Measurements from ENCODE around the gene GTPBP3.
A peak's percentile ranks its signal among the peaks of the same experiment; 100 is the strongest.
"Not testable (repeated sequence)": the region's sequence is repeated elsewhere in the genome, so short reads cannot be mapped to it uniquely, and the experiment has no call there.

Gene GTPBP3, protein sequence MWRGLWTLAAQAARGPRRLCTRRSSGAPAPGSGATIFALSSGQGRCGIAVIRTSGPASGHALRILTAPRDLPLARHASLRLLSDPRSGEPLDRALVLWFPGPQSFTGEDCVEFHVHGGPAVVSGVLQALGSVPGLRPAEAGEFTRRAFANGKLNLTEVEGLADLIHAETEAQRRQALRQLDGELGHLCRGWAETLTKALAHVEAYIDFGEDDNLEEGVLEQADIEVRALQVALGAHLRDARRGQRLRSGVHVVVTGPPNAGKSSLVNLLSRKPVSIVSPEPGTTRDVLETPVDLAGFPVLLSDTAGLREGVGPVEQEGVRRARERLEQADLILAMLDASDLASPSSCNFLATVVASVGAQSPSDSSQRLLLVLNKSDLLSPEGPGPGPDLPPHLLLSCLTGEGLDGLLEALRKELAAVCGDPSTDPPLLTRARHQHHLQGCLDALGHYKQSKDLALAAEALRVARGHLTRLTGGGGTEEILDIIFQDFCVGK

DNA sequence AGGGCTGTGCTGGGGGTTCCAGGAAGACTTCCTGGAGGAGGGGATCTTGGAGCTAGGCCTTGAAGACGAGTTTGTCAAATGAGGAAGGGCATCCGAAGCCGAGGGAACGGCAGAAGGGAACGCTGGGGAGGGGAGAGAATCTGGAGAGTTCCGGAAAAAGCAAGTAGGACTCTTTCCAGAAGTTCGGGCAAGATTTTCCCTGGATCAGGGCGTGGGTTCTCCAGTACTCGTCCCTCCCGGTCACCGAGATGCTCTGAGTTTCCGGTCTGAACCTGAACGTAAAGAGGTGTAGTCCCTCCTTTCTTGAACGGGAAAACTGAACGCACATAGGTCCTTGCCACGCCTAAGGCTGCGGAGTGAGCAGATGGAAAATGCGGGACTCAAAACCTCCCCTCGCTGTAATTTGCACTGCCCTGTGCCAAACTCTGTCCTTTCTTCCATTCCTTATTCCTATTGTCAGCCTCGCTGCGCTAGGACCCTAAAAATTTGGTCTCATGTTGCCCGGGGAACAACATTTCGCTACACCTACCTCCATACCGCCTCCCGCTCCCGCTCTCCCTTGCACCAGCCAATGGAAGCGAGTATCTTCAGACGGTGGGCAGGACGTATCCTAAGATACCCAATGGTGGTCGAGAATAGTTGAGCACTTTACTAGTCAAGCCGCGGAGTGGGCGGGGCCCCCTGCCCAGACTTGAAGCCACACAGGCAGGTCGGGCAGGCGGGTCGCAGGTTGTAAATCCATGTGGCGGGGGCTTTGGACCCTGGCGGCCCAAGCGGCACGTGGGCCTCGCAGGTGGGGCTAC lies at the start of gene GTPBP3:
Gene GTPBP3 (plus strand): TSS at position 682 of the 803 bp plus-strand sequence. CDS start 59 bp downstream, at position 741.
- DNase-seq = peak; percentile 93

DNA sequence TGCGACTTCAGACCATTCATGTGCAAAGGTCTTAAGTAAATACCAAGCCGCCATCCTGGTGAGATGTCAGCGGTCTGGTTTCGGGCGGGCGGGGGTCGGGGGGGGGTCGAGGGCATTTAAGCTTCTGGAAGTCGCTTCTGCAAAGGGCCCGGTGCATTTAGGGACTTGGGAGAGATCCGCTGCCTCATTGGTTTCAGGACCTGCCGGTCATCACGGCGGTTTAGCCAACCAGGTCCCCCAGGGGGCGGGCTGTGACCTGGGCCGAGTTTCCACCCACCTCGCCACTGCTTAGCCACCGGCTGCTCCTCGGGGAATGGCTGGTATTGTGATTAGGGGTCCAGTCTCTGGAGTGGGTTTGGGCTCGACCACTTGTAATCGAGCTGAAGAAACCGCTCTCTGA lies 47.9 kb upstream of the GTPBP3 start:
- DNase-seq = no peak

DNA sequence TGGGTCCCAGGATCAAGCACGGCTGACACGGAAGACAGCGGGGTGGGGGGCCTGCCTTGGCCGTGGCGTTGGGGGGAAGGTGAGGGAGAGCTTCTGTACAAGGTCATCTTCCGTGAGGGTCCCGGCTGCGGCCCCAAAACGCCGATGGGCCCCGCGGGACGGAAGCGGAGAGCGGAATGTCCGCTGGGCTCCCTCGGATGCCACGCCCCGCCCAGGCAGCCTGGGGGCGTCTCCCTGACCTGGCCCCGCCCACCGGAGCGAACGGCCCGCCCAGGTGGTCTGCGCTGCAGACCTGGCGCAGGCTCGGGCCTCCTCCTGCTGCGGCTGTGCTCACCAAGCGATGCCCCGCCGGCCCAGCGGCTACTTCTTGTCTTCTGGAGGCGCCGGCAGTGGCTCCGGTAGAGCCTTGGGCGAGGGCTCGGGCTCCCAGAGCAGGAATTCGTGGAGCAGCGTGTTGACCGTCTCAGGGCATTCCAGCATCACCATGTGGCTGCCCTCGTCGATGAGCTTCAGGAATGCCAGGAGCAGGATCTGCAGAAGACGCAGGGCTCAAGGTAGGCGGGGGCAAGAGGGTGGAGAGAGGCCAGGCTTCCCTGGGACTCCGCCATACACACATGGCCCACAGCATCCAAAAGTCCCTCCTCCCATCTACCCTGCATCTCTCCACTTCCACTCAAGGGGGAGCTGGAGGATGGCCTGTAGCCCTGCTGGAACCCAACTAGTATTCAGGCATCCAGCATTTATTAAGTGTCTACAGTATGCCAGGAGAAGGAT lies 44.9 kb upstream of the GTPBP3 start:
- peak; percentile 68 for DNase-seq

DNA sequence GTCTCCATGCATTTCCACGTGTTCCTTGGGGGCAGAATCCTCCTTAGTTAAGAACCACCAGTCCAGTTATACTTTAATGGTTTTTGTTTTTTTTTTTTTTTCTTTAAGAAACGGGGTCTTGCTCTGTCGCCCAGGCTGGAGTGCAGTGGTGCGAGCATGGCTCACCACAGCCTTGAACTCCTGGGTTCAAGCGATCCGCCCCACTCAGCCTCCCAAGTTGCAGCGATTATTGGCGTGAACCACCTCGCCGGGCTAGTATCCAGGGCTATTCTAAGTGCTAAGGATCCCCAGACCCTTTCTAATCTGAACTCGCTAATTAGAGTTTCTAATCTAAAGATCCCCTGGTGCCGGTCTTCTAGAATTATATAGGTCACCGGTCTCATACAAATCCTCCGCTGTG lies 43.7 kb upstream of the GTPBP3 start:
- DNase-seq = no peak

DNA sequence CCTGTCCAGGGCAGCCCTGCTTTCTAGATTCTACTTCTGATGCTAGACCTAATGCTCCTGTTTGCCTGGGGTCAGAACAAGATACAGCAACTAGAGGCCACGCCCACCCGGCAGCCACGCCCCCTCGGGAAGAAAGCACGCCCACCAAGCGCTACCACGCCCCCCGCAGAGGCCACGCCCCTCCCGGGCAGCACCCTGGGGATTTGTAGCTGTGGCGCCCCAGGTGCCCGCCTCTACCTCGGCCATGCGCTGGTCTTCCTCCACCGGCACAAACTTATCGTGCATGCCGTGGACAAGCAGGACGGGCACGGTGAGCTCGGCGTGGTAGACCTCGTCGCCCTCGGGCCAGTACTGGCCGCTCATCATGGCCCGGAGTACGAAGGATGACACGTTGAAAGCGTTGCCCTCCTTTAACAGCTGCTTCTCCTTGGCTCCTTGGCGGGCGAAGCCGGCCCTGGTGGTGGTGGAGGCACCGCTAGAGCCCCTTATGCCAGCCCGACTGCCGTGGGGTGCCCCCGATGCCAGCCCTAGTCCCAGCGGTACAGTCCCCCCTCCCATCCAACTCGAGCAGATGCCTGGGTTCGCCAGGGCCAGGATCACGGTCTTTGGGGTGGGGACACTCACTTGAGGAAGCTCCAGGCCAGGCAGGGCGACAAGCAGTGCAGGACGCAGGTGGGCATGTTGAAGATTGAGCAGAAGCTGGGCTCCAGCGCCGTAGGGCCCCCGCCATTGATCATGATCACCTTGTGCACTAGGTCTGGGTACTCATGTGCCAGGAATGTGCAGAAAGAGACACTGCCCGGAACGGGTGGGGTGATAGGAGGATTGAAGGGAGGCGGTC lies 43.1 kb upstream of the GTPBP3 start:
- DNase-seq = peak; percentile 21

DNA sequence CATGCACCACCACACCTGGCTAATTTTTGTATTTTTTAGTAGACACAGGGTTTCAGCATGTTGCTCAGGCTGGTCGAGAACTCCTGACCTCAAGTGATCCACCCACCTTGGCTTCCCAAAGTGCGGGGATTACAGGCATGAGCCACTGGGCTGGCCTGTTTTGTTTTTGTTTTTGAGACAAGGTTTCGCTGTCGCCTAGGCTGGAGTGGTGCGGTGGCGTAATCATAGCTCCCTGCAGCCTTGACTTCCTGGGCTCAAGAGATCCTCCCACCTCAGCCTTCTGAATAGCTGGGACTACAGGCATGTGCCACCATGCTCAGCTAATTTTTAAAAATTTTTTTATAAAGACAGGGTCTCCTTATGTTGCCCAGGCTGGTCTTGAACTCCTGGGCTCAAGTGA lies 41.8 kb upstream of the GTPBP3 start:
- not testable (repeated sequence) for DNase-seq

DNA sequence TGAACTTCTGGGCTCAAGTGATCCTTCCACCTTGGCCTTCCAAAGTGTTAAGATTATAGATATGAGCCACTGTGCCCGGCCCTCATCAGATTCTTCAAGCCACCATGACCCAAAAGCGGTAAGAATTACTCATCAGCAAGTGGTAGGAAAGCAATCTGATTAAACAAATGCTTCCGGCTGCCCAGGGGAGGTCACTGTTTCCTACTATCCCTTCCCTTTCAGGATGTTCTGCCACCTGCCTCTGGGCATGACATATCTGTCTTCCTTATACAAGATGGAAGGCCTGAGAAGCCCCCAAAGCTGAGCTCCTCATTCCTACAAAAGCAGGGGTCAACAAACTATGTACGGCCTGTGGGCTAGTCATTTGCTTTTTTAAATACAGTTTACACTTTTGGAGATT lies 41.1 kb upstream of the GTPBP3 start:
- no peak for DNase-seq

DNA sequence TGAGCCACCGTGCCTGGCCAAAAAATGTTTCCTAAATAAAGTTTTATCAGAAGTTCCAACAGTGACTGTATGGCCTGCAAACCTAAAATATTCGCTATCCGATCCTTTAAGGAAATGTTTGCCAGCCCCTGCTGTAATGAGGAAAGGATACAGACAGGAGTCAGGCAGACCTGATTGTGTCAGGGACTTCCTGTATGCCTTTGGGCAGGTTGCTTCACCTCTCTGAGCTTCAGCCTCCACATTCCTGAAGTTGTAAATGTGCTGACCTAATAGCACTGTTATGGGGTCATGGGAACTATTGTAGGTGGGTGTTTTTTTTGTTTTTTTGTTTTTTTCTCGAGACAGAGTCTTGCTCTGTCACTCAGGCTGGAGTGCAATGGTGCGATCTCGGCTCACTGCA lies 40.4 kb upstream of the GTPBP3 start:
- DNase-seq = no peak

DNA sequence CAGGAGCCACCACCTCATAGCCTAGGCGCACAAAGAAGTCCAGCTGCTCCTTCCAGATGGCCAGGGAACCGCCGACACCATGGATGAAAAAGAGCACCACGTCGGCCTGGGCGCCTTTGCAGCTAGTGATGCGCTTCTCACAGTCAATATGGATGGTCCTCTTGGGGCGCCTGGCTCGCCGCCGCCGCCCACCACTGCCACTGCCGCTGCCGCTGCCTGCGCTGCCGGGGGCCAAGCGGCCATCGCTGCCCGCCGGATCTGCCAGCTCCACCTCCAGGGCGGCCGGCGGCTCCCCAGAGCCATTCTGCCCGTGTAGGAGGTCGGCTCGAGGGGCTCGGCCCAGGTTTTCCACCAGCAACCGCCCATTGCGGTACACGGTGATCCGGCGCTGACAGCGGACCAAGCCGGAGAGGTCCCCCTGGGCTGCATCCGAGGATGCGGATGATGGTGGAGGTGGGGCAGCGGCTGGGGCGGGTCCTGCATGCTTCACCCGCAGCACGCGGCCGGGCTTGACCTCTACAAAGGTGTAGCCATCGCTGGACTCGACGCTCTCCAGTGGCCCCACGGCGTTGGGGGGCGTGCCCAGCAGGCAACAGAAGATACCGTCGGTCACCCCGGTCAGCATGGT lies 36.2 kb upstream of the GTPBP3 start:
- DNase-seq = no peak

DNA sequence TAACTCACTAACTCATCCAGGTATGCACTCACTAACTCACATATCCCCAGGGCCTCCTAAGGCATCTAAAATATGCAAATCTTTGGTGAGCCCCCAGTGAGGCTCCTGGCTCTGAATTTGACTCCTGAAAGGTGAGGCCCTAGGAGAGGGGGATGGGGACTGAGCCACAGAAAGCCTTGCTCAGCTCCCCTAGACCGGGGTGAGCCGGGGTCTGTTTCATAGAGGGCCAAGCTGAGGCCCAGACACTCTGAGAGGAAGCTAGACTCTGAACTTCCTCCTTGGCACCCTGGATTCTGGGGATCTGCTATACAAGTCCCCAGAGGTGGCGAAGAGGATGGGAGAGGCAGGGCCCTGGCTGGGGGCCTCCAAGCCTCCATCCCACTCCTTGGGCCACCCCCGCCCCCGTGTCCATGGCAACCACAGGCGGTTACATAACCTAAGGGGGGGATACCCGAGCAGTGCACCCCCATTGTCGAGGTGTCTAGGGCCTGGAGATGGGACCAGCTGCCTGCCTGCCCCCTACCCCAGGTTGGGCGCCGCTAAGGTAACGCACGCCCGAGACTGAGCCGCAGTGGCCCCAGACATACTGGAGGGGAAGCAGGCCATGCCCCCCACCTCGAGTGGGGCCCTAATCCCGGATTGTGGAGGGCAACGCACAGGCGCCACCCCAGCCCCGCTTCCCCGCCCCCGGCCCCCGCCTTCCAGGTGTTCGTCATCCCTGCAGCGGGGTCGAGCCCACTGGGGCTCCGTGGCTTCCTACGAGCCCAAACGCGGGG lies 34.8 kb upstream of the GTPBP3 start:
- no peak for DNase-seq

DNA sequence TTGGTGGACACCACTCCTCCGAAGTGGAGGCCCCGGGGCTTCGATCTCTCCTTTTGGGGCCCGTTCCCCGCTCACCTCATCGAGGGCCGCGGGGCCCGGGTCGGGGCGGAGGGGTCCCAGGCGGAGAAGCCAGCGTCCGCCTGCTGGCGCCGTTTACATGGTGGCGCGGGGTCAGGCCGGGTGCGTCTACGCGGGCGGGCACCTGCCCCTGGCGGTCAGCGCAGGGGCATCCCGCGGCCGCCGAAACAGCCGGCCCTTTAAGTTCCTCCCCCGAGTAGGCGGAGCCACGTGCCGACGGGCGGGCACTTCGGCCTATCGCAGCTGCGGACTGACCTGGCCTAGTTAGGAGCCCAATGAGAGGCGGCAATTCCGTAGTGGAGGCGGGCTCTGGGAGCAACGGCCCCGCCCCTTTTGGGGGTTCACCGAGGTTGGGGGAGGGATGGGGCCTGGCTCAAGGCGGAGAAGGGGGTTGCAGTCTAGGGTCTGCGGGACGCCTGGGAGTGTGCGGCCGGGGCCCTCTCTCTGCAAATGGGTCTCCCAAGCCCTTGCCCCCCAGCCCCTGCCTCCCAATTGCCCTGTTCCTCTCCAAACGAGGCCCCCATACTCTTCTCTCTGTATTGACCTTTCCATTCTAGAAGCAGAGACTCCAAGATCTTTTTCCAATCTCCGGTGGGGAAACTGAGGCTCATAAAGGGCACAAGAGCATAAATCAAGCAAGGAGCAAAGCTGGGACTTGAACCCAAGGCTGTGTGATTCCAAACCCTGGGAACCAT lies 34.0 kb upstream of the GTPBP3 start, which contains the start of gene ABHD8:
Gene ABHD8 (minus strand): TSS at position 259 of the 773 bp plus-strand sequence. CDS start 1,809 bp downstream, outside the sequence.
- peak; percentile 88 for DNase-seq

DNA sequence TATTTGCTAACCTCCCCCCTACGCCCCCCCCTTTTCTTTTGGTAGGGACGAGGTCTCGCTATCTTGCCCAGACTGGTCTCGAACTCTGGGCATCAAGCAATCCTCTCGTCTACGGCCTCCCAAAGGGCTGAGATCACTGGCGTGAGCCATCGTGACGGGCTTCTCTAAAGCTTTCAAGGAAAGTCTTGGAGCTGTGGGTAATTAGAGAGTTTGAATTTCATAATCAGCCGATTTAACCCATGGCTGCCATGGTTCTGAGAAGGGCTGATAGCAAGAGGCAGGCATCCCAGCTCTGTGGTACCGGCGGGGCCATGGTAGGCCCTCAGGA lies 33.4 kb upstream of the GTPBP3 start:
- no peak for DNase-seq

DNA sequence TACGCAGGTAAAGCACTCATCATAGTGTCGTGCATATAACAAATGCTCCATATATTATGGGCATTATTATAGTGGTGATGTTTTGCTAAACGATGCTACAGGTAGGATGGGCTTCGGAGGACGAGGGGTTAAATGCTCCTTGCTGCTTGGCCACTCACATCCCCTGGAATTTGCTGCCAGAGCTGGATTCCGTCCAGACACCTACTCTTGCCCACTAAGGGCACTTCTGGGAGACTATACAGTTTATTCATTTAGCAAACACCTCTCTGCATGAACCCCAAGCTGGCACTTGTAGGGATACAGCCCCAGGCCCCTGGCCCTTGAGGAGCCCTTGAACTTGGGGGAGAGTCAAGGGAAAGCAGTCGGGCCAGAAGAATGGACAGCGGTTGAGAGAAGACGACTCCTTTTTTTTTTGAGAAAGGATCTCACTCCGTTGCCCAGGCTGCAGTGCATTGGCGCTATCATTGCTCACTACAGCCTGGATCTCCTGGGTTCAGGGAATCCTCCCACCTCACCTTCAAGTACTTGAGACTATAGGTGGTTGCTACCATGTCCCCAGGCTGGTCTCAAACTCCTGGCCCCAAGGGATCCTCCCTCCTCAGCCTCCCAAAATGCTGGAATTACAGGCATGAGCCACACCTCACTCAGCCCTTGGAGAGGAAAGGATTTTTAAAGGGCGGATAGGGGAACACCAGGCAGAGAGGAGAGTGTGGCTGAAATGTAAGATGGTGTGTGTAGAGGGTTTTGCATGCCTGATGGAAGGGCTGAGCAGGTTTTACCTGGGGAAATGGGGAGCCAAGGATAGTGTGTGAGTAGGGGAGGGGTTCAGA lies 32.8 kb upstream of the GTPBP3 start:
- no peak for DNase-seq

DNA sequence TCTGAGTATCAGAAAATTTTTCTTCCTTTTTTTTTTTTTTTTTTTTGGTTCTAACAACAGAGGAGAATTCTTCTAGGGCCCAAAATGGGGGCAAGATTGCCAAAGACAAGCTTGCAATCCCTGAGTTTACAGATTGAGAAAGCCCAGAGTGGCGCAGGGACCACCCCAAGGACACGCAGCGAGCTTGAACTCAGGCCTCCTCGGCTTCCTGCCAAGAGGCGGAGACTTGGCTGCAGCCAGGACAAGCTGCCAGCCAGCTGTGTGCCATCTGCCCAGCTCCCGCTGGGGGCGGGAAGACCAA lies 32.2 kb upstream of the GTPBP3 start:
- no peak for DNase-seq

DNA sequence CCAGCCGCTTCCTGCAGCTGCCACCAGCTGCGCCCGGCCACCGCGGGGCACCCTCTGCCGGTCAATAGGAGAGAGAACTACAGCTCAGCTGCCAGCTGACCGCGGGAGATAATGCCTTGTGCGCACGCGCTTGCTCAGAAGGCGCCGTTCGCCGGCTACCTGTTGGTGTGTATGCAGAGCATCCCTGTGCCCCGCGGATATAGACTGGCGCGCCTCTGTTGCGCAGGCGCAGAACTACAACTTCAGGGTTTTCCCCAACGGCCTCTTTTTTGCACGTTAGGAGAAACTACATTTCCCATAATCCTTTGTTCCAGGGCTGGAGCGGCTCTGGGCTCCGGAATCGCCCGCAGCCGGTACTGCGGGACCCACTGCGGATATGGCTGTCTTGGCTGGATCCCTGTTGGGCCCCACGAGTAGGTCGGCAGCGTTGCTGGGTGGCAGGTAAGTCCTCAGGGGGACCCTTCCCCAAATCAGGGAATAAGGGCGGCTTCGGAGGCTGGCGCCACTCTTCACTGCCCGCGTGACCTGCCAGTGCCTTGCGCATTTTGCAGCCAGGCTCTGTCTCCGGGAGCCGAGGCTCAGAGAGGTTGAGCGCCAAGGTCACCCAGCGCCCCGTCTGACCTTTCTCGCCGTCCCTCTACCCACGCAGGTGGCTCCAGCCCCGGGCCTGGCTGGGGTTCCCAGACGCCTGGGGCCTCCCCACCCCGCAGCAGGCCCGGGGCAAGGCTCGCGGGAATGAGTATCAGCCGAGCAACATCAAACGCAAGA lies 31.7 kb upstream of the GTPBP3 start, which contains the start of gene MRPL34:
Gene MRPL34 (plus strand): TSS at position 356 of the 768 bp plus-strand sequence. CDS start 21 bp downstream, at position 377.
- DNase-seq = peak; percentile 92

DNA sequence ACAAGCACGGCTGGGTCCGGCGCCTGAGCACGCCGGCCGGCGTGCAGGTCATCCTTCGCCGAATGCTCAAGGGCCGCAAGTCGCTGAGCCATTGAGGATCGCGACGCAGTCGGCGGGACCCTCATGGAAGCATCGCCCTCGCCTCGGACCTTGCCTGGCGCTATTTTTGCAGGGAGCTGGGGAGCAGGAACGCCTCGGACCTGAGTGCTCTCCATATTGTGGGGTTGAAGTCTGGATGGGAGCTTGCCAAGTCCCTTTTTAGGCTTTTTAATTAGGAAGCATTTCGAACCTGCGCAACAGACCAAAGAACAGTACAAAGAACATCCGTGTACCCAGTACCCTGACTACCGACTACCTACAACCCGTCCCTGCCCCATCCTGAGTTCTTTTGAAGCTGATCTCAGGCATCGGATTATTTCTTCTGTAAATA lies 31.1 kb upstream of the GTPBP3 start:
- no peak for DNase-seq

DNA sequence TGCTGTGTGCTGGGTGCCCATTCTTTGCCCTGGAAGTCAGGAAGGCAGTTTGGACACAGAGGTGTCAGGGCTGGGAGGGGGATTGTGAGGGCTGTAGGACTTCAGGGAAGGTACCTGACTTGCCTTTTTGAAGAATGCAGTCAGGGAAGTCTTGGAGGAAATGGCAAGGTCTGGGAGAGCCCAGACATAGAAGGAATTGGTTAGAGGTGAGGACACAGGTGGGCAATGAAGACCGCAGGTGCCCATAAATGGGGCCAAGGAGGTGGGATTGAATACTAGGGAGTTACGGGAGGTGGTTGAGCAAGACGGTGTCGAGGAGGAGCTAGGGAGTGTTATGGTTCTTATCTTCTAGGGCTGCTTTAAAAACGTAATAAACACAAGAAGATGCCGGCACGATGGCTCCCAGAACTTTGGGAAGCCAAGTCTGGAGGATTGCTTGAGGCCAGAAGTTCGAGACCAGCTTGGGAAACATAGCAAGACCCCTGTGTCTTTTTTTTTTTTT lies 29.4 kb upstream of the GTPBP3 start:
- no peak for DNase-seq

Measured in activated effector memory CD4-positive, alpha-beta T cell treated with Interleukin-2 at 50 U/mL for 16 hours (primary cell).